Esophagus squamous epithelium (tissue), 4 donors: Measurements from ENCODE around the gene LINC01488.

Source experiments
- POLR2A ChIP-seq, 4 donors: fragments of 450-650 bp; IDR thresholded peaks; one replicate each; pipeline ENCODE4 v1.6.1; 2017; ENCODE audit warnings: antibody characterized with exemption in 4 of 4, mild to moderate bottlenecking in 4 of 4, moderate library complexity in 3 of 4
- TF ChIP-seq, protein P1 (sequence below), 6 experiments: fragments of 450-650 bp in 4 of 6; fragments of 200-600 bp in 2 of 6; sonication (generic) in 2 of 6; IDR thresholded peaks; one replicate each; pipeline ENCODE4 v1.5.1; 2016 to 2019; ENCODE audit warnings: antibody characterized with exemption in 6 of 6, mild to moderate bottlenecking in 4 of 6, moderate library complexity in 4 of 6

DNA sequence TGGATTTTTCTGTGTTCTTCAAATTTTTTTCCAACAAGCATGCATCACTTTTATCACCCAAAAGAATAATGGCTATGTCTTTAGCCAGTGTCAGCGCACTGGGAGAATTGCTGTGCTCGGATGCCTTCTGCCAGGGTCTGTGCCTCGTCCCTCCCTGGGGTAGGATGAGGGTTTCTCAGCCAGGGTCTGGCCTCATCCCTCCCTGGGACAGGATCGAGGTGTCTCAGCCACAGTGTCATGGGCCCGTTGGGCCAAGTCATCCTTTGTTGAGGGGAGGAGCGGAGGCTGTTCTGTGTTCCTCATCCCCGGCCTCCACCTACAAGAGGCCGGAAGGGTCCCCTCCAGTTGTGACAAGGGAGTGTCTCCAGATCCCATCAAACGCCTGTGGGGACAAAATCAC is 22.7 kb downstream of the LINC01488 start:
- TF ChIP-seq, protein P1, sequence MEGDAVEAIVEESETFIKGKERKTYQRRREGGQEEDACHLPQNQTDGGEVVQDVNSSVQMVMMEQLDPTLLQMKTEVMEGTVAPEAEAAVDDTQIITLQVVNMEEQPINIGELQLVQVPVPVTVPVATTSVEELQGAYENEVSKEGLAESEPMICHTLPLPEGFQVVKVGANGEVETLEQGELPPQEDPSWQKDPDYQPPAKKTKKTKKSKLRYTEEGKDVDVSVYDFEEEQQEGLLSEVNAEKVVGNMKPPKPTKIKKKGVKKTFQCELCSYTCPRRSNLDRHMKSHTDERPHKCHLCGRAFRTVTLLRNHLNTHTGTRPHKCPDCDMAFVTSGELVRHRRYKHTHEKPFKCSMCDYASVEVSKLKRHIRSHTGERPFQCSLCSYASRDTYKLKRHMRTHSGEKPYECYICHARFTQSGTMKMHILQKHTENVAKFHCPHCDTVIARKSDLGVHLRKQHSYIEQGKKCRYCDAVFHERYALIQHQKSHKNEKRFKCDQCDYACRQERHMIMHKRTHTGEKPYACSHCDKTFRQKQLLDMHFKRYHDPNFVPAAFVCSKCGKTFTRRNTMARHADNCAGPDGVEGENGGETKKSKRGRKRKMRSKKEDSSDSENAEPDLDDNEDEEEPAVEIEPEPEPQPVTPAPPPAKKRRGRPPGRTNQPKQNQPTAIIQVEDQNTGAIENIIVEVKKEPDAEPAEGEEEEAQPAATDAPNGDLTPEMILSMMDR (IDR thresholded peaks at IDR 0.05) = no peak
- no peak for TF ChIP-seq POLR2A (IDR thresholded peaks at IDR 0.05)
